Measurements from ENCODE around the gene NRARP. TPM values are rescaled to one million over a fixed set of nuclear protein-coding genes. Genes with fewer than 3 reads are reported as not detected.
A peak's percentile ranks its signal among the peaks of the same experiment; 100 is the strongest.

Gene NRARP
- total and polyA plus RNA-seq, 2 of the 8 experiments (the other 6 are each of a cell fraction or from before 2014, with no cell fraction given) = 32.5 to 37.2 TPM

- H3K36me3 ChIP-seq (ENCODE audit: control insufficient read depth in 2 of 4, insufficient read depth in 4 of 4, low read length in 3 of 4) = no peaks in the 10 kb centered on the region
- peak overlapping the region; percentile 69 for H4K8ac ChIP-seq (ENCODE audit: extremely low read depth, insufficient read depth, low read length)
- no peak overlapping the region for H2BK120ac ChIP-seq (replicated peaks; ENCODE audit: low read depth, low read length)
- H3K4me2 ChIP-seq (ENCODE audit: insufficient read depth in 1 of 2, low read depth in 2 of 2, low read length in 2 of 2) = peak overlapping the region in 1 of 2 experiments; percentile 30; a peak in 1 of 4 replicates
- H2BK12ac ChIP-seq (ENCODE audit: low read depth, low read length) = peak overlapping the region; percentile 97; the same call in 1 of the 2 replicates
- peaks cover 0 to 3% of the 10 kb centered on the region in 2 experiments; a peak in 1 of 4 replicates for H3K79me2 ChIP-seq (ENCODE audit: control insufficient read depth in 1 of 2, insufficient read depth in 2 of 2, low read length in 2 of 2)
- H3K23me2 ChIP-seq (ENCODE audit: low read depth, low read length) = peaks cover 11% of the 10 kb centered on the region
- DNase-seq (ENCODE audit: low read depth in 1 of 2, low spot score in 2 of 2) (peak in 1 of 2 experiments; percentile 66), FAIRE-seq (no peak)
- POLR2A ChIA-PET (ENCODE audit: partially characterized antibody) = interaction anchor here (1.1 to 10.0 kb wide), 4 partner anchors 10 to 28 kb away, joined by 3 to 129 read pairs (median 4); partner anchors contain the start of gene TOR4A
- CTCF ChIA-PET (ENCODE audit: partially characterized antibody) = interaction anchor here (1.2 to 4.7 kb wide), 5 partner anchors 8 to 110 kb away, joined by 3 to 55 read pairs (median 3); no protein-coding TSS in a partner anchor
- H2BK20ac ChIP-seq (ENCODE audit: low read length) = no peak overlapping the region
- peaks cover 0 to 44% (median 35%) of the 10 kb centered on the region in 4 experiments; a peak in 6 of 7 replicates for H3K4me1 ChIP-seq (replicated peaks in 1 of 4; ENCODE audit: control insufficient read depth in 3 of 4, insufficient read depth in 4 of 4, low read length in 3 of 4)
- H2AK5ac ChIP-seq (ENCODE audit: low read depth, low read length) = peak overlapping the region; percentile 90; the same call in 1 of the 2 replicates
- H3K56ac ChIP-seq (replicated peaks; ENCODE audit: insufficient read length, low read depth, low read length) = no peak overlapping the region
- H3K4me3 ChIP-seq (ENCODE audit: extremely low read depth in 1 of 4, insufficient read depth in 2 of 4, low read depth in 3 of 4, low read length in 4 of 4) = no peak overlapping the region
- H3K14ac ChIP-seq (ENCODE audit: insufficient read length) = no peak overlapping the region
- H3K4ac ChIP-seq (replicated peaks; ENCODE audit: insufficient read length, low read depth, low read length) = peak overlapping the region; percentile 92
- H4K5ac ChIP-seq (ENCODE audit: insufficient read length, low read depth, low read length) = peak overlapping the region; percentile 32
- H3K23ac ChIP-seq (ENCODE audit: insufficient read length) = no peak overlapping the region
- peak overlapping the region; percentile 88 for H4K91ac ChIP-seq (replicated peaks; ENCODE audit: insufficient read length, low read length)
- H3K27ac ChIP-seq (ENCODE audit: low read depth, low read length) = no peak overlapping the region
- H3K9ac ChIP-seq (replicated peaks in 1 of 4; ENCODE audit: extremely low read depth in 1 of 4, low read depth in 3 of 4, low read length in 3 of 4) = no peak overlapping the region
- H4K20me1 ChIP-seq (replicated peaks in 1 of 2; ENCODE audit: control insufficient read depth in 1 of 2, insufficient read depth in 2 of 2, low read length in 2 of 2) = peaks cover 0 to 3% of the 10 kb centered on the region in 2 experiments
- peak overlapping the region; percentile 83 for H3K18ac ChIP-seq (ENCODE audit: extremely low read depth, low read length)
- peak overlapping the region; percentile 88; the same call in 1 of the 2 replicates for H2BK15ac ChIP-seq (ENCODE audit: low read length)
- no peaks in the 10 kb centered on the region for H3K9me3 ChIP-seq (ENCODE audit: insufficient read depth in 2 of 2, low read depth in 1 of 2, low read length in 1 of 2)
- no peak overlapping the region for H2AFZ ChIP-seq (ENCODE audit: low read length)
- peaks cover 3% of the 10 kb centered on the region for H3K79me1 ChIP-seq (ENCODE audit: low read depth, low read length)
- peak overlapping the region; percentile 91; the same call in 1 of the 2 replicates for H2BK5ac ChIP-seq (ENCODE audit: low read depth, low read length)
- 72% methylated on average over 30 of the region's 36 CpGs; no CpG with 5 or more reads in 1 of the 2 experiments for WGBS, 2 experiments (ENCODE audit: extremely low coverage in 1 of 2, insufficient coverage in 1 of 2, insufficient read length in 1 of 2, insufficient replicate concordance in 2 of 2, low coverage in 1 of 2, low lambda C conversion rate in 2 of 2, missing lambda C conversion rate in 1 of 2)
- H3K27me3 ChIP-seq (replicated peaks in 1 of 4; ENCODE audit: control insufficient read depth in 3 of 4, extremely low read depth in 1 of 4, insufficient read depth in 3 of 4, low read length in 3 of 4) = peaks cover 0 to 16% (median 7%) of the 10 kb centered on the region in 4 experiments; a peak in 5 of 7 replicates
- TF ChIP-seq CTCF (IDR thresholded peaks at IDR 0.05; ENCODE audit: control extremely low read depth in 1 of 3, insufficient read depth in 1 of 3, low read depth in 1 of 3, low read length in 3 of 3) = peak in 1 of 3 experiments; percentile 5; a peak in 1 of 4 replicates
- TF ChIP-seq SIN3A (conservative IDR thresholded peaks at IDR 0.05 in 1 of 2, IDR thresholded peaks at IDR 0.05 in 1 of 2; ENCODE audit: low read depth in 1 of 2, low read length in 2 of 2) = no peak
- no peak for TF ChIP-seq SP2 (IDR thresholded peaks at IDR 0.05; ENCODE audit: low read length)
- no peak for TF ChIP-seq EGR1 (IDR thresholded peaks at IDR 0.05; ENCODE audit: borderline replicate concordance, low read depth, low read length)
- no peak for TF ChIP-seq GABPA (IDR thresholded peaks at IDR 0.05; ENCODE audit: borderline replicate concordance, insufficient read depth, low read length)
- no peak; a peak in 1 of 4 replicates for TF ChIP-seq RAD21 (IDR thresholded peaks at IDR 0.05 in 1 of 2, conservative IDR thresholded peaks at IDR 0.05 in 1 of 2; ENCODE audit: low read depth in 2 of 2, low read length in 2 of 2)
- no peak for TF ChIP-seq EZH2 (IDR thresholded peaks at IDR 0.05; ENCODE audit: low read depth, low read length, severe bottlenecking)
Observed at GRCh38 chr9:137305060-137305797, 3.2 kb upstream of the NRARP start.
